Glutamatergic neuron (in vitro differentiated cells): ENCODE results near the gene HIVEP3. TPM values are rescaled to one million over a fixed set of nuclear protein-coding genes. Genes with fewer than 3 reads are reported as not detected.

ENCODE experiments used
- DNase-seq: peaks from one replicate; pipeline ENCODE4 v3.0.0; 2022
- H3K27ac Mint-ChIP-seq: one replicate; pipeline ENCODE4 v1.8.0; 2020; ENCODE audit warnings: mild to moderate bottlenecking, mixed read lengths, inconsistent platforms; ENCODE audit not compliant: unreplicated experiment
- H3K27me3 Mint-ChIP-seq: one replicate; pipeline ENCODE4 v1.8.0; 2020; ENCODE audit warnings: mild to moderate bottlenecking, moderate library complexity, mixed read lengths, inconsistent platforms; ENCODE audit not compliant: unreplicated experiment
- H3K36me3 Mint-ChIP-seq: one replicate; pipeline ENCODE4 v1.8.0; 2020; ENCODE audit warnings: mild to moderate bottlenecking, mixed read lengths, inconsistent platforms; ENCODE audit not compliant: unreplicated experiment
- H3K4me1 Mint-ChIP-seq: one replicate; pipeline ENCODE4 v1.8.0; 2020; ENCODE audit warnings: mild to moderate bottlenecking, low read depth, mixed read lengths, inconsistent platforms; ENCODE audit not compliant: unreplicated experiment
- H3K4me3 Mint-ChIP-seq: one replicate; pipeline ENCODE4 v1.8.0; 2020; ENCODE audit warnings: mild to moderate bottlenecking, mixed read lengths, inconsistent platforms; ENCODE audit not compliant: unreplicated experiment
- H3K9me3 Mint-ChIP-seq: one replicate; pipeline ENCODE4 v1.8.0; 2020; ENCODE audit warnings: mild to moderate bottlenecking, moderate library complexity, mixed read lengths, inconsistent platforms; ENCODE audit not compliant: unreplicated experiment
- CTCF ChIP-seq: fragments of 200-600 bp; sonication (generic); IDR thresholded peaks from one replicate; pipeline ENCODE4 v1.5.0; 2021; ENCODE audit not compliant: partially characterized antibody, unreplicated experiment
- total RNA-seq: library from RNA; stranded (reverse); fragmentation: NEBNext Ultra II Directional; extraction: Animal tissue kit (Norgen Biotek cat#: 25700); gene quantifications from one replicate; pipeline ENCODE4 v1.2.1, GENCODE V29; 2021; ENCODE audit not compliant: unreplicated experiment

HIVEP3 gene
- total RNA-seq, 1 donor from 2014 or later: 15.1 TPM

- Mint-ChIP-seq H3K4me3 (no peak overlapping the region), H3K27me3 (peaks cover 9% of the 10 kb centered on the region), H3K4me1 (peaks cover 19% of the 10 kb centered on the region), H3K36me3 (peaks cover 9% of the 10 kb centered on the region), H3K27ac (no peak overlapping the region), H3K9me3 (peaks cover 9% of the 10 kb centered on the region)
- TF ChIP-seq CTCF: no peak
- no peak for DNase-seq
Measured at GRCh38 chr1:41514381-41514780, 404.3 kb downstream of the HIVEP3 start.

- no peak for DNase-seq
- no peak overlapping the region for H3K27ac Mint-ChIP-seq
- H3K4me3 Mint-ChIP-seq: no peak overlapping the region
- H3K36me3 Mint-ChIP-seq: peaks cover 8% of the 10 kb centered on the region
- H3K9me3 Mint-ChIP-seq: peaks cover 11% of the 10 kb centered on the region
- H3K27me3 Mint-ChIP-seq: peaks cover 9% of the 10 kb centered on the region
- peak; percentile 50 for TF ChIP-seq CTCF
- H3K4me1 Mint-ChIP-seq: peaks cover 27% of the 10 kb centered on the region
Measured at GRCh38 chr1:41513383-41513735, 405.4 kb downstream of the HIVEP3 start.

GRCh38 chr1:41512701-41513382 is 405.9 kb downstream of the HIVEP3 start:
- Mint-ChIP-seq H3K36me3 (peaks cover 8% of the 10 kb centered on the region), H3K27me3 (peaks cover 9% of the 10 kb centered on the region), H3K4me3 (no peak overlapping the region), H3K9me3 (peaks cover 11% of the 10 kb centered on the region), H3K4me1 (peaks cover 29% of the 10 kb centered on the region), H3K27ac (no peak overlapping the region)
- DNase-seq: no peak
- no peak for TF ChIP-seq CTCF

GRCh38 chr1:41511239-41511540 is 407.5 kb downstream of the HIVEP3 start:
- no peak overlapping the region for H3K4me3 Mint-ChIP-seq
- peaks cover 34% of the 10 kb centered on the region for H3K4me1 Mint-ChIP-seq
- H3K9me3 Mint-ChIP-seq: peaks cover 18% of the 10 kb centered on the region
- no peak for DNase-seq
- no peak for TF ChIP-seq CTCF
- peaks cover 8% of the 10 kb centered on the region for H3K36me3 Mint-ChIP-seq
- H3K27me3 Mint-ChIP-seq: peaks cover 9% of the 10 kb centered on the region
- no peak overlapping the region for H3K27ac Mint-ChIP-seq

DNA sequence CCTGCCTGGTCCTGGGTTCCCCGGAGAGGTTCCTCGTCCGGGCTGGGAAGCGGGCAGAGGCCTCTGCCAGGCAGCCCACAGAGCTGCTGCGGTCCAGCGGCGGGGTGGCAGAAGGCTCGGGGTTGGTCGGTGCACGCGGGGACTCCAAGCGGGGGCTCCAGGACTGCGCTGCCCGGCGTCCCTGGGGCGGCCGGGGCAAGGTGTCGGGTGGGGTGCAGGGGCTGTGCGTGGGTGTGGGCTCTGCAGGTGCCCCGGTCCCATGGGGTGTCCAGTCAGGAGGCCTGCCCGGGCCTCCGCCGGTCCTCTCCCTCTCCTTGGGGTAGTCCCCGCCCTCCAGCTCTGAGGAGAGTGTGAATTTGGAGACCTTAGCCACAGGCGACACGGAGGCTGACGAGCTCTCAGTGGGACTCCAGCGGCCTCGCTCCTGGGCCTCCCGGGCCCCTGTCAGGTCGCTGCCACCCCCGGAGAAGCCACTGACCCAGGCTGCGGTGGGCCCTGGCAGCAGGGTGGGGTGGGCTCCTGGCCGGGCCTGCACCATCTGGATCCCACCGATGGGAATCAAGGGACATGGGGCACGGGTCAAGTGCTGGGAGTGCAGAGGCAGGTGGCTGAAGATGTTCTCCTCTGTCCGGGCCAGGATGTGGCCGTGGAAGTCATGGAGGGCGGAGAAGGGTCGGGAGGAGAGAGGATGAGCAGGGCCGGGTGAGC is 408.0 kb downstream of the HIVEP3 start:
- Mint-ChIP-seq H3K4me1 (peaks cover 33% of the 10 kb centered on the region), H3K27me3 (peaks cover 9% of the 10 kb centered on the region), H3K27ac (no peak overlapping the region), H3K4me3 (no peak overlapping the region), H3K9me3 (peaks cover 18% of the 10 kb centered on the region), H3K36me3 (peaks cover 8% of the 10 kb centered on the region)
- DNase-seq: no peak
- no peak for TF ChIP-seq CTCF
